HG02938 (cell line): ENCODE data around the gene LHPP.

Experiments used
- ATAC-seq: cut with Tn5 transposase; IDR thresholded peaks from one replicate; pipeline ENCODE4 v1.9.1; 2021; ENCODE audit warnings: mild to moderate bottlenecking, moderate library complexity; ENCODE audit not compliant: unreplicated experiment

Gene LHPP

GRCh38 chr10:124616040-124616835 is 154.6 kb downstream of the LHPP start:
- ATAC-seq: no peak

GRCh38 chr10:124616836-124617130 is 155.2 kb downstream of the LHPP start:
- no peak for ATAC-seq

- no peak for ATAC-seq
These were observed 156.9 kb downstream of the LHPP start for GRCh38 chr10:124618470-124619073.

- peak; percentile 25 for ATAC-seq
These were observed 157.6 kb downstream of the LHPP start for GRCh38 chr10:124619195-124619594.

- peak; percentile 48 for ATAC-seq
These were observed 158.3 kb downstream of the LHPP start for GRCh38 chr10:124619802-124620490.

- no peak for ATAC-seq
These were observed 160.0 kb downstream of the LHPP start for GRCh38 chr10:124621637-124622036.

GRCh38 chr10:124622158-124622557 is 160.5 kb downstream of the LHPP start:
- ATAC-seq: no peak

GRCh38 chr10:124622866-124623536 is 161.4 kb downstream of the LHPP start:
- ATAC-seq: no peak

- no peak for ATAC-seq
These were observed 162.4 kb downstream of the LHPP start for GRCh38 chr10:124624006-124624405.

GRCh38 chr10:124624466-124624865 is 162.8 kb downstream of the LHPP start:
- no peak for ATAC-seq

- no peak for ATAC-seq
These were observed 163.3 kb downstream of the LHPP start for GRCh38 chr10:124624895-124625294.

GRCh38 chr10:124625831-124626238 is 164.2 kb downstream of the LHPP start:
- ATAC-seq: no peak

GRCh38 chr10:124626759-124627380 is 165.2 kb downstream of the LHPP start:
- no peak for ATAC-seq

- no peak for ATAC-seq
These were observed 166.4 kb downstream of the LHPP start for GRCh38 chr10:124627866-124628675.

GRCh38 chr10:124628676-124629021 is 167.0 kb downstream of the LHPP start:
- ATAC-seq: no peak

- no peak for ATAC-seq
These were observed 167.8 kb downstream of the LHPP start for GRCh38 chr10:124629415-124629814.

- no peak for ATAC-seq
These were observed 168.2 kb downstream of the LHPP start for GRCh38 chr10:124629842-124630241.

- ATAC-seq: no peak
These were observed 168.9 kb downstream of the LHPP start for GRCh38 chr10:124630551-124630950.

- no peak for ATAC-seq
These were observed 170.5 kb downstream of the LHPP start for GRCh38 chr10:124632064-124632531.

GRCh38 chr10:124632566-124632965 is 170.9 kb downstream of the LHPP start:
- ATAC-seq: no peak
